CD14-positive monocyte (primary cell): ENCODE results near the gene HSD17B8. TPM values are rescaled to one million over a fixed set of nuclear protein-coding genes. Genes with fewer than 3 reads are reported as not detected.

Experiments
- DNase-seq, 3 donors: peaks; one replicate each; pipeline ENCODE4 v3.0.0-alpha.2; 2011 to 2022
- H2AFZ ChIP-seq: 2 replicates; pipeline ENCODE4 v1.6.0; 2012; ENCODE audit warnings: mild to moderate bottlenecking, low read depth, low read length, inconsistent platforms; ENCODE audit not compliant: insufficient read depth, poor library complexity, severe bottlenecking
- H3K27ac ChIP-seq, 2 donors: 1 replicate in 1 of 2; 2 replicates in 1 of 2; pipeline ENCODE4 v1.5.1; 2012 to 2013; ENCODE audit warnings: low read length in 2 of 2, control low read depth in 1 of 2, inconsistent platforms in 1 of 2, low read depth in 1 of 2, mild to moderate bottlenecking in 1 of 2
- H3K27me3 ChIP-seq, 2 donors: one replicate each; pipeline versions ENCODE4 v1.6.0 to v1.6.1; 2011 to 2013; ENCODE audit warnings: low read length in 2 of 2; ENCODE audit not compliant: control insufficient read depth in 2 of 2, insufficient read depth in 2 of 2
- H3K36me3 ChIP-seq, 2 donors: replicated peaks in 1 of 2; 1 replicate in 1 of 2; 2 replicates in 1 of 2; pipeline versions ENCODE4 v1.5.1 to v1.6.1; 2012 to 2013; ENCODE audit warnings: low read length in 2 of 2, control low read depth in 1 of 2, inconsistent platforms in 1 of 2, mild to moderate bottlenecking in 1 of 2; ENCODE audit not compliant: insufficient read depth in 2 of 2, control insufficient read depth in 1 of 2
- H3K4me1 ChIP-seq, 2 donors: 1 replicate in 1 of 2; 2 replicates in 1 of 2; pipeline versions ENCODE4 v1.5.1 to v1.6.1; 2012 to 2013; ENCODE audit warnings: low read length in 2 of 2, control low read depth in 1 of 2, inconsistent platforms in 1 of 2, mild to moderate bottlenecking in 1 of 2, moderate library complexity in 1 of 2; ENCODE audit not compliant: insufficient read depth in 2 of 2, control insufficient read depth in 1 of 2
- H3K4me2 ChIP-seq: replicated peaks from 2 replicates; pipeline ENCODE3; 2012; ENCODE audit warnings: low read length, moderate library complexity, mild to moderate bottlenecking; ENCODE audit not compliant: poor library complexity, severe bottlenecking; ENCODE audit errors: extremely low read depth
- H3K4me3 ChIP-seq, 3 experiments: fragments of 200-600 bp in 1 of 3; sonication (generic) in 1 of 3; replicated peaks in 1 of 3; 1 replicate in 2 of 3; 2 replicates in 1 of 3; pipeline ENCODE4 v1.5.1; 2011 to 2013; ENCODE audit warnings: low read length in 3 of 3, mild to moderate bottlenecking in 3 of 3, control low read depth in 2 of 3, low read depth in 2 of 3, inconsistent platforms in 1 of 3, moderate library complexity in 1 of 3
- H3K79me2 ChIP-seq: 2 replicates; pipeline ENCODE4 v1.6.0; 2012; ENCODE audit warnings: mild to moderate bottlenecking, control low read depth, inconsistent platforms, low read length, moderate library complexity; ENCODE audit not compliant: insufficient read depth
- H3K9ac ChIP-seq: 2 replicates; pipeline ENCODE4 v1.6.0; 2017; ENCODE audit warnings: low read length, mild to moderate bottlenecking; ENCODE audit not compliant: insufficient read depth, poor library complexity, severe bottlenecking
- H3K9me3 ChIP-seq, 2 donors: replicated peaks in 1 of 2; 1 replicate in 1 of 2; 2 replicates in 1 of 2; pipeline versions ENCODE4 v1.5.1 to v1.6.1; 2012 to 2013; ENCODE audit warnings: low read length in 2 of 2, control low read depth in 1 of 2; ENCODE audit not compliant: control insufficient read depth in 1 of 2, insufficient read depth in 1 of 2
- H4K20me1 ChIP-seq: 2 replicates; pipeline ENCODE4 v1.6.0; 2012; ENCODE audit warnings: mild to moderate bottlenecking, low read length, control low read depth, moderate library complexity; ENCODE audit not compliant: insufficient read depth
- H3K27ac Mint-ChIP-seq, 7 donors: one replicate each; pipeline ENCODE4 v1.8.0; 2020; ENCODE audit warnings: mild to moderate bottlenecking in 7 of 7, mixed read lengths in 7 of 7, moderate library complexity in 6 of 7, inconsistent platforms in 2 of 7
- H3K27me3 Mint-ChIP-seq, 3 donors: one replicate each; pipeline ENCODE4 v1.8.0; 2021 to 2022; ENCODE audit warnings: low read depth in 3 of 3, mild to moderate bottlenecking in 3 of 3, mixed read lengths in 3 of 3, moderate library complexity in 3 of 3, inconsistent platforms in 1 of 3
- H3K36me3 Mint-ChIP-seq, 2 donors: one replicate each; pipeline ENCODE4 v1.8.0; 2020; ENCODE audit warnings: mixed read lengths in 2 of 2, inconsistent platforms in 1 of 2, mild to moderate bottlenecking in 1 of 2
- H3K4me1 Mint-ChIP-seq: one replicate; pipeline ENCODE4 v1.8.0; 2020; ENCODE audit warnings: mild to moderate bottlenecking, mixed read lengths
- H3K4me3 Mint-ChIP-seq, 2 donors: one replicate each; pipeline ENCODE4 v1.8.0; 2020; ENCODE audit warnings: mild to moderate bottlenecking in 2 of 2, mixed read lengths in 2 of 2, moderate library complexity in 1 of 2
- H3K9me3 Mint-ChIP-seq, 7 donors: one replicate each; pipeline ENCODE4 v1.8.0; 2020 to 2022; ENCODE audit warnings: mixed read lengths in 7 of 7, mild to moderate bottlenecking in 6 of 7, moderate library complexity in 6 of 7, inconsistent platforms in 2 of 7
- WGBS: methylation state at CpG from one replicate; pipeline ENCODE4 v1.1.5; 2013; ENCODE audit warnings: missing lambda C conversion rate; ENCODE audit not compliant: insufficient coverage; 5-methylcytosine and 5-hydroxymethylcytosine counted together
- intact Hi-C, 2 donors: fragments of 100-400 bp; cut with micrococcal nuclease; formaldehyde crosslinking; loops; one replicate each; pipeline versions ENCODE4 v1.15.0 to v1.15.1; 2023
- polyA plus RNA-seq, 3 donors: library from polyadenylated mRNA; depleted of rRNA in 1 of 3; unstranded in 2 of 3; stranded (reverse) in 1 of 3; fragments of 300-500 nt in 2 of 3; fragments of >200 nt in 1 of 3; fragmentation: Illumina TruSeq in 2 of 3; gene quantifications; 1 replicate in 2 of 3; 2 replicates in 1 of 3; pipeline ENCODE4 v1.2.3, GENCODE V29; 2012 to 2021
- TF ChIP-seq, protein P1 (sequence below): fragments of 200-600 bp; IDR thresholded peaks from one replicate; pipeline ENCODE4 v1.8.0; 2022; ENCODE audit warnings: antibody characterized with exemption, mild to moderate bottlenecking

Gene HSD17B8
- polyA plus RNA-seq, 3 donors, result 3.8 to 10.6 (median 4.7) TPM

DNA sequence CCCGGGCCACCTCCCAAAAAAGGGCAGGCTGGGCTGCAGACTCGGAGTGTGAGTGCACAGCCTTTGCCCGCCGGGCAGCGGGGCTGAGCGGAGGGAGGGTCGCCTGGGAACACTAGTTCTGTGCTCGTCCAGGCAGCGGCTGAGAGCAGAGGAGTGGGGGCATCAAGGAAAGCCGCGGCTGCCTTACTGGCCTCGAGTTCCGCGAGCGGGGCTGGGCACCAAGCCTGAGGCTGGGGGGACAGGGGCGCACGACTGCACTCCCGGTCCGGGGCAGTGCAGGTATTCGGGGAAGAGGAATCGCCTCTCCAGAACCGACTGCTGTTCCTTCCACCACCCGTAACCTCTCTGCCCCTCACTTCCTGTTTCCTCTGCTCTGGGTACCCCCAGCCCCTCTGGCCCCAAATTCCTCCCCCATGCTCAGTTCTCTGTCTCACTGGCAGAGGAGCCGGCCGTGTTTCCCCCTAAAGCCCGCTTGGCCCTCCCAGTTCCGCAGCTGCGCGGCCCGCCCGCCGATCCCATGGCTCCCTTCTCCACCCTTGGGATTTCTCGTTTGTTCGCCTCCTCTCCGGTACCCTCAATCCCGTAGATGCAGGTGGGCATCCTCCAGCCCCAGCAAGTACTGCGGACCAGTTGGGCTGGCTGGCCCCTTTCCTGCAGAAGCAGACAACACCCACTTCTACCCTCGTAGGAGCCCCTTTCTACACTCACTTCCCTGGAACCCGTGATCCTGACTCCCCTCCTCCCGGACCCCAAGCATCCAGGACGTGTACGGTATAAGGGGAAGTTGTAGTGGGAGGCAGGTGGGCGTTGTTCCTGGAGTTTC lies 8.9 kb downstream of the HSD17B8 start:
- Histone ChIP-seq H3K4me2 (peak overlapping the region; percentile 53), H3K4me3 (peak overlapping the region in 2 of 3 experiments; percentile 29 to 42), H3K9me3 (no peaks in the 10 kb centered on the region), H3K79me2 (no peaks in the 10 kb centered on the region), H3K36me3 (peaks cover 10 to 29% of the 10 kb centered on the region in 2 donors), H3K9ac (peak overlapping the region; percentile 28), H3K27me3 (peaks cover 10 to 28% of the 10 kb centered on the region in 2 donors), H4K20me1 (no peaks in the 10 kb centered on the region), H2AFZ (peak overlapping the region; percentile 32), H3K4me1 (peaks cover 20 to 23% of the 10 kb centered on the region in 2 donors), H3K27ac (no peak overlapping the region)
- TF ChIP-seq, protein P1, sequence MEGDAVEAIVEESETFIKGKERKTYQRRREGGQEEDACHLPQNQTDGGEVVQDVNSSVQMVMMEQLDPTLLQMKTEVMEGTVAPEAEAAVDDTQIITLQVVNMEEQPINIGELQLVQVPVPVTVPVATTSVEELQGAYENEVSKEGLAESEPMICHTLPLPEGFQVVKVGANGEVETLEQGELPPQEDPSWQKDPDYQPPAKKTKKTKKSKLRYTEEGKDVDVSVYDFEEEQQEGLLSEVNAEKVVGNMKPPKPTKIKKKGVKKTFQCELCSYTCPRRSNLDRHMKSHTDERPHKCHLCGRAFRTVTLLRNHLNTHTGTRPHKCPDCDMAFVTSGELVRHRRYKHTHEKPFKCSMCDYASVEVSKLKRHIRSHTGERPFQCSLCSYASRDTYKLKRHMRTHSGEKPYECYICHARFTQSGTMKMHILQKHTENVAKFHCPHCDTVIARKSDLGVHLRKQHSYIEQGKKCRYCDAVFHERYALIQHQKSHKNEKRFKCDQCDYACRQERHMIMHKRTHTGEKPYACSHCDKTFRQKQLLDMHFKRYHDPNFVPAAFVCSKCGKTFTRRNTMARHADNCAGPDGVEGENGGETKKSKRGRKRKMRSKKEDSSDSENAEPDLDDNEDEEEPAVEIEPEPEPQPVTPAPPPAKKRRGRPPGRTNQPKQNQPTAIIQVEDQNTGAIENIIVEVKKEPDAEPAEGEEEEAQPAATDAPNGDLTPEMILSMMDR, result no peak
- Mint-ChIP-seq H3K4me3 (peak overlapping the region; percentile 62 to 87), H3K4me1 (peaks cover 28% of the 10 kb centered on the region), H3K9me3 (peaks cover 0 to 7% (median 0%) of the 10 kb centered on the region in 7 donors), H3K27ac (peak overlapping the region in 1 of 7 donors; percentile 76), H3K36me3 (peaks cover 23 to 29% of the 10 kb centered on the region in 2 donors), H3K27me3 (peaks cover 26 to 35% (median 30%) of the 10 kb centered on the region in 3 donors)
- intact Hi-C loops, result loop anchor here in 1 of 2 donors (5.0 kb wide), 1 partner anchor 34 kb away; no protein-coding TSS in a partner anchor
- under 1% methylated on average over 30 of the region's 43 CpGs for whole genome bisulfite sequencing
- peak in 1 of 3 donors; percentile 43 for DNase-seq

- Mint-ChIP-seq H3K27me3 (peaks cover 26 to 35% (median 30%) of the 10 kb centered on the region in 3 donors), H3K27ac (peak overlapping the region in 1 of 7 donors; percentile 10), H3K36me3 (peaks cover 23 to 29% of the 10 kb centered on the region in 2 donors), H3K4me3 (peak overlapping the region in 1 of 2 donors; percentile 87), H3K9me3 (peaks cover 0 to 7% (median 0%) of the 10 kb centered on the region in 7 donors), H3K4me1 (peaks cover 24% of the 10 kb centered on the region)
- H3K27me3 ChIP-seq, result peaks cover 10 to 28% of the 10 kb centered on the region in 2 donors
- H4K20me1 ChIP-seq, result no peaks in the 10 kb centered on the region
- H2AFZ ChIP-seq, result peak overlapping the region; percentile 32
- WGBS, result 7% methylated on average over 7 of the region's 9 CpGs
- H3K9ac ChIP-seq, result no peak overlapping the region
- intact Hi-C loops, result loop anchor here in 1 of 2 donors (5.0 kb wide), 1 partner anchor 33 kb away; no protein-coding TSS in a partner anchor
- TF ChIP-seq, protein P1, result no peak
- H3K4me1 ChIP-seq, result peaks cover 16 to 19% of the 10 kb centered on the region in 2 donors
- H3K27ac ChIP-seq, result no peak overlapping the region
- no peaks in the 10 kb centered on the region for H3K9me3 ChIP-seq
- H3K79me2 ChIP-seq, result no peaks in the 10 kb centered on the region
- peak overlapping the region; percentile 53 for H3K4me2 ChIP-seq
- no peak for DNase-seq
- H3K36me3 ChIP-seq, result peaks cover 10 to 29% of the 10 kb centered on the region in 2 donors
- no peak overlapping the region for H3K4me3 ChIP-seq
Measured at GRCh38 chr6:33213989-33214335, 9.5 kb downstream of the HSD17B8 start.
